CD4-positive, alpha-beta T cell treated with Interleukin-4 for 4 hours (primary cell): ENCODE data around the gene ARHGAP15.

Experiments used
- DNase-seq: peaks from one replicate; pipeline ENCODE4 v3.0.0-alpha.2; 2020

ARHGAP15 gene

GRCh38 chr2:143702931-143703330, 573.7 kb downstream of the ARHGAP15 start:
- DNase-seq = no peak

- DNase-seq = no peak
Measured at GRCh38 chr2:143704451-143705106, 575.4 kb downstream of the ARHGAP15 start.

GRCh38 chr2:143705108-143705707, 576.0 kb downstream of the ARHGAP15 start:
- DNase-seq = no peak

GRCh38 chr2:143706354-143706753, 577.1 kb downstream of the ARHGAP15 start:
- DNase-seq = no peak

GRCh38 chr2:143708682-143709081, 579.5 kb downstream of the ARHGAP15 start:
- DNase-seq = no peak

GRCh38 chr2:143710196-143710595, 581.0 kb downstream of the ARHGAP15 start:
- DNase-seq = no peak

GRCh38 chr2:143710879-143711278, 581.7 kb downstream of the ARHGAP15 start:
- DNase-seq = no peak

- no peak for DNase-seq
Measured at GRCh38 chr2:143716522-143716921, 587.3 kb downstream of the ARHGAP15 start.

- no peak for DNase-seq
Measured at GRCh38 chr2:143717053-143717452, 587.8 kb downstream of the ARHGAP15 start.

- no peak for DNase-seq
Measured at GRCh38 chr2:143717536-143718168, 588.4 kb downstream of the ARHGAP15 start.

- no peak for DNase-seq
Measured at GRCh38 chr2:143718745-143719144, 589.5 kb downstream of the ARHGAP15 start.

GRCh38 chr2:143719406-143719805, 590.2 kb downstream of the ARHGAP15 start:
- no peak for DNase-seq

- DNase-seq = no peak
Measured at GRCh38 chr2:143720095-143720664, 591.0 kb downstream of the ARHGAP15 start.

GRCh38 chr2:143725400-143725799, 596.2 kb downstream of the ARHGAP15 start:
- no peak for DNase-seq

- DNase-seq = no peak
Measured at GRCh38 chr2:143726151-143726845, 597.1 kb downstream of the ARHGAP15 start.

GRCh38 chr2:143728498-143728897, 599.3 kb downstream of the ARHGAP15 start:
- peak; percentile 16 for DNase-seq

- DNase-seq = no peak
Measured at GRCh38 chr2:143729296-143729814, 600.1 kb downstream of the ARHGAP15 start.

GRCh38 chr2:143730155-143730952, 601.1 kb downstream of the ARHGAP15 start:
- DNase-seq = peak; percentile 46

- peak; percentile 15 for DNase-seq
Measured at GRCh38 chr2:143730953-143731260, 601.7 kb downstream of the ARHGAP15 start.

GRCh38 chr2:143732076-143732475, 602.9 kb downstream of the ARHGAP15 start:
- DNase-seq = no peak

GRCh38 chr2:143732871-143733270, 603.7 kb downstream of the ARHGAP15 start:
- no peak for DNase-seq

GRCh38 chr2:143734507-143734906, 605.3 kb downstream of the ARHGAP15 start:
- no peak for DNase-seq
